ENCODE data around the gene EXT2.

The EXT2 gene

GRCh38 chr11:44219830-44220796 lies 124.6 kb downstream of the EXT2 start:
- no peaks in the 10 kb centered on the region for H3K36me3 ChIP-seq (ENCODE audit: control insufficient read depth, insufficient read depth, low read length)
- no peak overlapping the region for H3K4me3 ChIP-seq (ENCODE audit: low read depth, low read length)
- H3K4me2 ChIP-seq (ENCODE audit: low read length): no peak overlapping the region
- no peak overlapping the region for H3K9ac ChIP-seq
- H3K4me1 ChIP-seq: no peaks in the 10 kb centered on the region
- H3K9me3 ChIP-seq (ENCODE audit: control insufficient read depth, low read length): no peaks in the 10 kb centered on the region
- no peak overlapping the region for H3K27ac ChIP-seq
- H2AFZ ChIP-seq: no peak overlapping the region
- TF ChIP-seq, protein P1, sequence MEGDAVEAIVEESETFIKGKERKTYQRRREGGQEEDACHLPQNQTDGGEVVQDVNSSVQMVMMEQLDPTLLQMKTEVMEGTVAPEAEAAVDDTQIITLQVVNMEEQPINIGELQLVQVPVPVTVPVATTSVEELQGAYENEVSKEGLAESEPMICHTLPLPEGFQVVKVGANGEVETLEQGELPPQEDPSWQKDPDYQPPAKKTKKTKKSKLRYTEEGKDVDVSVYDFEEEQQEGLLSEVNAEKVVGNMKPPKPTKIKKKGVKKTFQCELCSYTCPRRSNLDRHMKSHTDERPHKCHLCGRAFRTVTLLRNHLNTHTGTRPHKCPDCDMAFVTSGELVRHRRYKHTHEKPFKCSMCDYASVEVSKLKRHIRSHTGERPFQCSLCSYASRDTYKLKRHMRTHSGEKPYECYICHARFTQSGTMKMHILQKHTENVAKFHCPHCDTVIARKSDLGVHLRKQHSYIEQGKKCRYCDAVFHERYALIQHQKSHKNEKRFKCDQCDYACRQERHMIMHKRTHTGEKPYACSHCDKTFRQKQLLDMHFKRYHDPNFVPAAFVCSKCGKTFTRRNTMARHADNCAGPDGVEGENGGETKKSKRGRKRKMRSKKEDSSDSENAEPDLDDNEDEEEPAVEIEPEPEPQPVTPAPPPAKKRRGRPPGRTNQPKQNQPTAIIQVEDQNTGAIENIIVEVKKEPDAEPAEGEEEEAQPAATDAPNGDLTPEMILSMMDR (IDR thresholded peaks at IDR 0.05): no peak
- H3K27me3 ChIP-seq (ENCODE audit: control insufficient read depth, insufficient read depth, low read length): no peaks in the 10 kb centered on the region
- H3K79me2 ChIP-seq: no peaks in the 10 kb centered on the region

DNA sequence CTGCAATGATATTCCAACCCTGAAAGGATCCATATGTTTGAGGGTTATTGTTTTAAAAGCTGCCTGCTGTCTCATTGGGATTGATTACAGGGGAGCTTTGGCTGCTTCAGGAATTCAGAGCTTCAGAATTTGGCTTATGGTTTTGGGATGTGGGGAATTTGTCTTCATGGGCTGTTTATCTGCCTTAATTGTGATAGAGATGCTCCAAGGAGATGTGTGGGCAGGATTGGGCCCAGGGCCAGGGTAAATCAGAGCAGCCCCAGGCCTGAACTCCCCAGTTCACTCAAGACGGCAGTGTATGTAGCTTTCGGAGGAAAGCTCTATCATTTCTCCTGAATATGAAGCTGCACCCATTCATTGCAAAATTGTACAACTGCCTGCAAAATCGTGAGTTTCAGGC lies 126.0 kb downstream of the EXT2 start:
- no peak overlapping the region for H2AFZ ChIP-seq

GRCh38 chr11:44221992-44222391 lies 126.5 kb downstream of the EXT2 start:
- TF ChIP-seq, protein P1 (IDR thresholded peaks at IDR 0.05): no peak
- no peaks in the 10 kb centered on the region for H3K4me1 ChIP-seq
- no peak overlapping the region for H2AFZ ChIP-seq
- no peak overlapping the region for H3K27ac ChIP-seq
- H3K79me2 ChIP-seq: no peaks in the 10 kb centered on the region
- H3K4me3 ChIP-seq (ENCODE audit: low read depth, low read length): no peak overlapping the region
- H3K4me2 ChIP-seq (ENCODE audit: low read length): no peak overlapping the region
- no peak overlapping the region for H3K9ac ChIP-seq
- H3K27me3 ChIP-seq (ENCODE audit: control insufficient read depth, insufficient read depth, low read length): no peaks in the 10 kb centered on the region
- H3K9me3 ChIP-seq (ENCODE audit: control insufficient read depth, low read length): no peaks in the 10 kb centered on the region
- H3K36me3 ChIP-seq (ENCODE audit: control insufficient read depth, insufficient read depth, low read length): no peaks in the 10 kb centered on the region

More for the DNA sequence above, 126.0 kb downstream of the EXT2 start:
- no peaks in the 10 kb centered on the region for H3K9me3 ChIP-seq (ENCODE audit: control insufficient read depth, low read length)
- H3K4me1 ChIP-seq: no peaks in the 10 kb centered on the region
- H3K27me3 ChIP-seq (ENCODE audit: control insufficient read depth, insufficient read depth, low read length): no peaks in the 10 kb centered on the region
- no peaks in the 10 kb centered on the region for H3K79me2 ChIP-seq
- no peak overlapping the region for H3K27ac ChIP-seq
- H3K9ac ChIP-seq: no peak overlapping the region
- H3K4me3 ChIP-seq (ENCODE audit: low read depth, low read length): no peak overlapping the region
- TF ChIP-seq, protein P1 (IDR thresholded peaks at IDR 0.05): no peak
- H3K36me3 ChIP-seq (ENCODE audit: control insufficient read depth, insufficient read depth, low read length): no peaks in the 10 kb centered on the region
- H3K4me2 ChIP-seq (ENCODE audit: low read length): no peak overlapping the region

GRCh38 chr11:44223238-44223637 lies 127.8 kb downstream of the EXT2 start:
- no peak overlapping the region for H3K9ac ChIP-seq
- H3K4me1 ChIP-seq: no peaks in the 10 kb centered on the region
- H3K27me3 ChIP-seq (ENCODE audit: control insufficient read depth, insufficient read depth, low read length): no peaks in the 10 kb centered on the region
- no peaks in the 10 kb centered on the region for H3K36me3 ChIP-seq (ENCODE audit: control insufficient read depth, insufficient read depth, low read length)
- no peak overlapping the region for H3K4me2 ChIP-seq (ENCODE audit: low read length)
- H3K9me3 ChIP-seq (ENCODE audit: control insufficient read depth, low read length): no peaks in the 10 kb centered on the region
- no peak overlapping the region for H3K27ac ChIP-seq
- H2AFZ ChIP-seq: no peak overlapping the region
- no peak overlapping the region for H3K4me3 ChIP-seq (ENCODE audit: low read depth, low read length)
- H3K79me2 ChIP-seq: no peaks in the 10 kb centered on the region
- TF ChIP-seq, protein P1 (IDR thresholded peaks at IDR 0.05): no peak
